GM19035 (cell line): Measurements from ENCODE around the gene KRT71.

Source experiments
- ATAC-seq: cut with Tn5 transposase; IDR thresholded peaks from one replicate; pipeline ENCODE4 v1.9.1; 2021; ENCODE audit not compliant: unreplicated experiment

Gene KRT71

GRCh38 chr12:52575948-52576347, 23.0 kb upstream of the KRT71 start:
- no peak for ATAC-seq

- no peak for ATAC-seq
These were observed 22.3 kb upstream of the KRT71 start for GRCh38 chr12:52575256-52575655.

- ATAC-seq, result no peak
These were observed 20.8 kb upstream of the KRT71 start, which contains the start of gene KRT74 for GRCh38 chr12:52573743-52574142. TSS of gene KRT74 (minus strand) at chr12:52573843. CDS start at chr12:52573777, 66 bp downstream.

- ATAC-seq, result no peak
These were observed 20.4 kb upstream of the KRT71 start for GRCh38 chr12:52573306-52573705.

- ATAC-seq, result no peak
These were observed 17.6 kb upstream of the KRT71 start for GRCh38 chr12:52570511-52570910.

- no peak for ATAC-seq
These were observed 15.2 kb upstream of the KRT71 start for GRCh38 chr12:52568111-52568510.

- no peak for ATAC-seq
These were observed 13.9 kb upstream of the KRT71 start for GRCh38 chr12:52566847-52567291.

- no peak for ATAC-seq
These were observed 11.6 kb upstream of the KRT71 start for GRCh38 chr12:52564582-52564981.

GRCh38 chr12:52561880-52562449, 9.0 kb upstream of the KRT71 start:
- ATAC-seq, result no peak

- ATAC-seq, result no peak
These were observed 7.0 kb upstream of the KRT71 start for GRCh38 chr12:52559979-52560378.

GRCh38 chr12:52558781-52559445, 6.0 kb upstream of the KRT71 start:
- ATAC-seq, result no peak

GRCh38 chr12:52557476-52557875, 4.5 kb upstream of the KRT71 start:
- no peak for ATAC-seq

- no peak for ATAC-seq
These were observed 2.6 kb upstream of the KRT71 start for GRCh38 chr12:52555577-52555976.

- ATAC-seq, result no peak
These were observed 890 bp downstream of the KRT71 start for GRCh38 chr12:52552055-52552454.

- no peak for ATAC-seq
These were observed 1.6 kb downstream of the KRT71 start for GRCh38 chr12:52551216-52551865.

GRCh38 chr12:52546126-52546525, 6.8 kb downstream of the KRT71 start:
- no peak for ATAC-seq

GRCh38 chr12:52543985-52544883, 8.7 kb downstream of the KRT71 start:
- ATAC-seq, result no peak

GRCh38 chr12:52542785-52543318, 10.1 kb downstream of the KRT71 start:
- no peak for ATAC-seq

GRCh38 chr12:52542157-52542556, 10.8 kb downstream of the KRT71 start:
- ATAC-seq, result no peak

GRCh38 chr12:52541709-52542108, 11.2 kb downstream of the KRT71 start:
- no peak for ATAC-seq

- no peak for ATAC-seq
These were observed 12.4 kb downstream of the KRT71 start for GRCh38 chr12:52540531-52540930.
